ENCODE measurements around the gene COG3.

The COG3 gene

GRCh38 chr13:45447050-45447661 lies 17.6 kb upstream of the COG3 start:
- DNase-seq, result peak; percentile 17

GRCh38 chr13:45448965-45449559 lies 15.7 kb upstream of the COG3 start:
- peak; percentile 9 for DNase-seq

GRCh38 chr13:45451282-45451681 lies 13.5 kb upstream of the COG3 start:
- DNase-seq, result peak; percentile 1

GRCh38 chr13:45454204-45454603 lies 10.5 kb upstream of the COG3 start:
- no peak for DNase-seq

GRCh38 chr13:45456196-45456972 lies 8.4 kb upstream of the COG3 start:
- DNase-seq, result no peak

- DNase-seq, result no peak
Measured at GRCh38 chr13:45464141-45464686, 525 bp upstream of the COG3 start.

GRCh38 chr13:45466359-45466758 lies 1.6 kb downstream of the COG3 start:
- no peak for DNase-seq

GRCh38 chr13:45468635-45469034 lies 3.9 kb downstream of the COG3 start:
- no peak for DNase-seq

- no peak for DNase-seq
Measured at GRCh38 chr13:45472171-45472705, 7.5 kb downstream of the COG3 start.

GRCh38 chr13:45473627-45474026 lies 8.9 kb downstream of the COG3 start:
- no peak for DNase-seq

- no peak for DNase-seq
Measured at GRCh38 chr13:45474584-45475454, 10.1 kb downstream of the COG3 start.

GRCh38 chr13:45479661-45480060 lies 14.9 kb downstream of the COG3 start:
- no peak for DNase-seq

GRCh38 chr13:45481688-45482087 lies 16.9 kb downstream of the COG3 start:
- no peak for DNase-seq

- DNase-seq, result no peak
Measured at GRCh38 chr13:45482571-45483173, 17.9 kb downstream of the COG3 start.

GRCh38 chr13:45487604-45488003 lies 22.9 kb downstream of the COG3 start:
- DNase-seq, result no peak

GRCh38 chr13:45490068-45490467 lies 25.3 kb downstream of the COG3 start:
- DNase-seq, result no peak

- DNase-seq, result no peak
Measured at GRCh38 chr13:45492538-45492937, 27.8 kb downstream of the COG3 start.

- no peak for DNase-seq
Measured at GRCh38 chr13:45496942-45497341, 32.2 kb downstream of the COG3 start.

- DNase-seq, result no peak
Measured at GRCh38 chr13:45500492-45501174, 35.9 kb downstream of the COG3 start.

GRCh38 chr13:45501175-45501526 lies 36.4 kb downstream of the COG3 start:
- no peak for DNase-seq

GRCh38 chr13:45503658-45504057 lies 38.9 kb downstream of the COG3 start:
- DNase-seq, result no peak

- DNase-seq, result no peak
Measured at GRCh38 chr13:45506811-45507210, 42.1 kb downstream of the COG3 start.

Measured in activated CD8-positive, alpha-beta memory T cell treated with anti-CD3 and anti-CD28 coated beads for 24 hours (primary cell).